HG03060 (cell line): ENCODE measurements around the gene MORN3.
"Not testable (repeated sequence)": the region's sequence is repeated elsewhere in the genome, so short reads cannot be mapped to it uniquely, and the experiment has no call there.

ENCODE experiments used
- ATAC-seq: cut with Tn5 transposase; IDR thresholded peaks from one replicate; pipeline ENCODE4 v1.9.1; 2021; ENCODE audit warnings: low read depth, moderate number of reproducible peaks; ENCODE audit not compliant: unreplicated experiment

Gene MORN3

DNA sequence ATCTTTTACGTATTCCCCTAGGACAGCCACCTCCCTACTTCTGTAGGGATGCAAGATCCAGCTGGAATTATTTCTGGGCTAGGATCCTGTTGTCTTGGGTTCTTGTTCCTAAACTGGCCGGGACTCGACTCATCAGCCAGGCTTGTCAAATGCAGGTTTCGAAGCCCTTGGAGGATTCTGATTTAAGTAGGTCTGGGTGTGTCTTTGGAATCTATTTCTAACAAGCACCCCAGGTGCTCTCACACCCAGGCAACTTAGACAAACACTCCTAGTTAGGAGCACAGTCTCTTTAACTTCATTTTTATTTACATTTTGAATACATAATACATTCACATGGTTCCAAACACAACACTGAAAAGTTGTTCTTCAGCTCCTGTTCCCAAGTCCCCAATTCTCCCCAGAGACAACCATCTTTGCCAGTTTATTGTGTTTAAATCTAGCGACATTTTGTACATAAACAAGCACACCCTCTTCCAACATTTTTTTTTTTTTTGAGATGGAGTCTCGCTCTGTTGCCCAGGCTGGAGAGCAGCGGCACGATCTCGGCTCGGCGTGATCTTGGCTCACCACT lies 20.9 kb downstream of the MORN3 start:
- ATAC-seq = no peak

DNA sequence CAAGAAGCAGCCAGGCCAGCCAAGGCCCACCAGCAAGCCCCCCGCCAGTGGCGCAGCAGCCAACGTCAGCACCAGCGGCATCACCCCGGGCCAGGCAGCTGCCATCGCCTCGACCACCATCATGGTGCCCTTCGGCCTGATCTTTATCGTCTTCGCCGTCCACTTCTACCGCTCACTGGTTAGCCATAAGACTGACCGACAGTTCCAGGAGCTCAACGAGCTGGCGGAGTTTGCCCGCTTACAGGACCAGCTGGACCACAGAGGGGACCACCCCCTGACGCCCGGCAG lies 28.2 kb downstream of the MORN3 start:
- ATAC-seq = no peak

DNA sequence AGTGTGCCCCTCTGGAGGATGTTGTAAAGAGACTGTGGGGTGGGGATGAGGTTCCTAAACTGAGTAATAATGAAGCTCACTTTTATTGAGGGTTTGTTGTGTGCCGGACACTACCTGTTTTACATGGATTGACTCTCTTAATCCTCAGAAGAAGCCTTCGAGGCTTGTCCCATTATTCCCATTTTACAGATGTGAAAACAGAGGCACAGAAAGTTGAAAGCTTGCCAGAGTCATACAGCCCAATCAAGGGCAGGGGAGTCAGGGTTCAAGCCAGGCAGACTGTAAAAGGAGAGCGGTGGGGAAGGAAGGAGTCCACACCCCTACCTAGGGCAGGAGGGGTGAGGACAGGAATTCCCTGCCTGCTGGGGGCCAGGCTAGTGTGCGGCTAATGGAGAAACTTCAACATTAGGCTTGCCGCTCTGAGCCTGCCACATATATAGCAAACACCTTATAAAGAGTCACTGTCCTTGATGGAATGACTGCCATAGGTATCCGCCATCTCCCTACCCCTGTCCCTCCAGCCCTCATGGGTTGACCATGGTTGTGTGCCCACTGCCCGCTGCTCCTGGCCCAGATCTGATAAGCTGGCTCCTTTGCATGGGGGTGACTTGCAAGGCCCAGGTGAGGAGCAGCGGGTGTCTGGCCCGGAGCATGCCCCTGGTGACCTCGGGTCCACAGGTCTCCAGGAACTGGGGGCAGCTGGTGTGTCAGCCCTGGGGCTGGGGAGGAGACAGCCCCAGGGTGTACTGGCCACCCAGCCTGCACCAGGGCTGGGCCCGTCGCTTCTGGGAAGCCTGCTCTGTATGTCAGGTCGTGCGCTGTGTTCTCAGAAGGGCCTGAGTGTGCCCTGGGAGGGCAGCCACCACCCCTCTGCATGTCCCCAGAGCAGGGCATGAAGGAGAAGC lies 30.9 kb downstream of the MORN3 start:
- no peak for ATAC-seq

DNA sequence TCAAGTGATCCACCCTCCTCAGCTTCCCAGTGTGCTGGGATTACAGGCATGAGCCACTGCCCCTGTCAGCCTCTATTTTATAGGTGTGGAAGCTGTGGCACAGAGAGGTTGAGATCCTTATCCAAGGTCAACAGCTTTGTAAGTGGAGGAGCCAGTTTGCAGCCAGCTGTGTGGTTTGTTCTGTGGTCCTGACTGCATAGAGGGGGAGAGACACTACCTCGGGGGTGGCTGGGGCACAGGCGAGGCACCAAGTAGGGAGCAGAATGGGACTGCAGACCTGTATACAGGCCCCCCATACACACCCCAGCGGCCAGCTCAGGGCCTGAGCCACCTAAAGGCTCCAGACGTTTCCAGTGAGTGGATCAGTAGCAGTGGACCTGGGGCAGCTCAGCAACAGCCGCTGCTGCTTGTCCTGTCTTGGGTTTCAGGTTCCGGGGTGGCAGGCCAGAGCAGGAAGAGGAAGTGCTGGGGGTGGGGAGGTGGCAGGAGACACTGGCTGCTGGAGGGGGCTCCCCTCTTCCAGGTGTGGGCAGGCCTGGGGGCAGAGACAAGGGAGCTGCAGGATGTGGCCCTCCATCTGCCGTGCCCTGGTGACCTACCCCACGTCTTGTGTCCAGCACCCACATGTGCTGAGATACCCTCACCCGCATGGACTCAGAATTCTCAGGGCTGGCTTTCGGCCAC lies 32.1 kb downstream of the MORN3 start:
- no peak for ATAC-seq

- no peak for ATAC-seq
Observed at GRCh38 chr12:121634836-121635235, 34.6 kb downstream of the MORN3 start.

DNA sequence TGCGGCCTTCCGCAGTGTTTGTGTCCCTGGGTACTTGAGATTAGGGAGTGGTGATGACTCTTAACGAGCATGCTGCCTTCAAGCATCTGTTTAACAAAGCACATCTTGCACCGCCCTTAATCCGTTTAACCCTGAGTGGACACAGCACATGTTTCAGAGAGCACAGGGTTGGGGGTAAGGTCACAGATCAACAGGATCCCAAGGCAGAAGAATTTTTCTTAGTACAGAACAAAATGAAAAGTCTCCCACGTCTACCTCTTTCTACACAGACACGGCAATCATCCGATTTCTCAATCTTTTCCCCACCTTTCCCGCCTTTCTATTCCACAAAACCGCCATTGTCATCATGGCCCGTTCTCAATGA lies 35.6 kb downstream of the MORN3 start:
- ATAC-seq = not testable (repeated sequence)

- ATAC-seq = no peak
Observed at GRCh38 chr12:121632069-121632970, 37.1 kb downstream of the MORN3 start.

DNA sequence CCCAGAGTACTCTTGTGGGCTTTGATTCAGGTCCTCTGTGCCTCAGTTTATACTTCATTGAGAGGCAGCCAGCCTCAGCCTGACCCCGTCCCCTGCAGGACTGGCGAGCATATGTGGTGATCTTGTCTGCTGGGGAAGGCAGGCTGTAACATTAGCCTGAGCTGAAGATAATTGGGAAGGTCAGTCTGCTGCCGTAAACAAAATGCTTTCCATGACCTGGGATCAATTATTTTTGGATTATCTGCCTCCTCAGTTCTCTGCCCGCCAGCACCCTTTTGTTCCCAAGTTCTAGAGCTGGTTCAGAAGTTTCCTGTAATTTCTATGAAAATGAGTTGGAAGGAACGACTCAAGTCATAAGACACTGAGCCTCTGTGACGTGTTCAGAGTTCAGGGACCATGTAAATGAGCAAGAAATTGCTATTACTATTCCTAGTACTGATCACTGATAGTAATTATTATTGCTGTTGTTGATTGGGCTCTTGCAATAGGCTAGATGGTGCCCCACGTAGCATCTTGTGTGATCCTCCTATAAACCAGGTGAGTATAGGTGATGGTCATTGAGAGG lies 38.6 kb downstream of the MORN3 start:
- no peak for ATAC-seq

- ATAC-seq = no peak
Observed at GRCh38 chr12:121628536-121628935, 40.9 kb downstream of the MORN3 start.

DNA sequence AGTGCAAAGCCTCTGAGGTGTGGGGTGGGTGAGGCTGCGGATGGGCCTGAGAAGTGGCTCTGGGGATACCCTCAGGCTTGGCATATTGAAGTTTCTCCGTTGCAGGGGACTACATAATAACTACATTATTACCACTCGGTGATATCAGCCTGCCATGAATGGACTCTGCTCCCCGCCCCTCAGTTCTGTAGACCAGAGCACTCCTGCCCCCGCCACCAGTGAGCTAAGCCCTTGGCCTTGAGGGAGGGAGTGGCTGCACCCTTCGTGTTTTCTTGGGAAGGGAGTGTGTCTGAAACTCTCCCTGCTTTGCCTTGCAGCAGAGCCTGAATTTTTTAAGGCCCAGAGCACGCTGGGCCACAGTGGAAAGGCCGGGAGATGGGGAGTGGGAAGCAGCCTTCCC lies 41.4 kb downstream of the MORN3 start:
- no peak for ATAC-seq

- no peak for ATAC-seq
Observed at GRCh38 chr12:121626853-121627640, 42.4 kb downstream of the MORN3 start.

- no peak for ATAC-seq
Observed at GRCh38 chr12:121626087-121626852, 43.2 kb downstream of the MORN3 start, which contains the start of gene ORAI1. Gene ORAI1 (plus strand): TSS chr12:121626530.

DNA sequence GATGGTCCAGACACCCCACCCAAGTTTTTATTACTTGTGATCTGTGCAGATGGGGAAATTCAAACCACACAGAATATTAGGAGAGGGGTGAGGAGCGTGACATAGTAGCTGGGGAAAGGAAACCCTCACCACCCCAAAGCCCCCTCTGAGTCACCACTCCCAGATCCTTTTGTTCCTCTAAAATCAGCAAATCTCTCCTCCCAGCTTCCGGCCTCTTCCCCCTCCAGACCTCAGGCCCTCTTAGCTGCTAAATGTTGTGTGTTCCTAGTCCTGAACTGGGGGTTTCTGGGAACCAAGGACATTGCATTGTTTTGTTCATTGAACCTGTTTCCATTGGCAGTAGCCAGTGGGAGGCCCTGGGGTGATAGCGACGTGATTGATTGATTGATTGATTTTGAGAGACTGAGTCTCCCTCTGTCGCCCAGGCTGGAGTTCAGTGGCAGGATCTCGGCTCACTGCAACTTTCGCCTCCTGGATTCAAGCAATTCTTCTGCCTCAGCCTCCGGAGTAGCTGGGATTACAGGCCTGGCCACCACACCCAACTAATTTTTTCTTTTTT lies 49.0 kb downstream of the MORN3 start:
- no peak for ATAC-seq

GRCh38 chr12:121618659-121619233 lies 50.7 kb downstream of the MORN3 start:
- no peak for ATAC-seq

- no peak for ATAC-seq
Observed at GRCh38 chr12:121614872-121615467, 54.5 kb downstream of the MORN3 start.

- no peak for ATAC-seq
Observed at GRCh38 chr12:121613462-121613861, 56.0 kb downstream of the MORN3 start.

DNA sequence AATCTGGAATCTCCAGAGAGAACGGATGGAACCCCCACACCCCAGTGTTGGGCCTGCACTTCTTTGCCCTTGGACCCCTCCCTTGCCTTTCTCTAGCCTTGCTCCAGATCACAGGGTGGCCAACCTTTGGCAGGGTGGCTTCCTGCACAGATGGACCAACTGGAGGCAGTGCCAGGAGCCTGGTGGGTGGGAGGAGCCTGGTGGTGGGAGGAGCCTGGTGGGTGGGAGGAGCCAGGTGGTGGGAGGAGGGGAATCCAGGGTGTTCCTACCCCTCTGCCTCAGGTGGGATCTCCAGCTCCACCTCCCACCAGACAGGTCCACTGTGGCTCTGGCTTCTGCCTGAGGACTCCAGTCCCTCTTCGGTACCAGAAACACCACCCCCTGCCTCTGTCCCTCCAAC lies 58.1 kb downstream of the MORN3 start:
- no peak for ATAC-seq
